Ovary (tissue), 9 donors: ENCODE results near the gene IL17B. TPM values are rescaled to one million over a fixed set of nuclear protein-coding genes. Genes with fewer than 3 reads are reported as not detected.

Source experiments
- DNase-seq, 5 donors: peaks; one replicate each; pipeline ENCODE4 v3.0.0-alpha.2; 2019 to 2020
- H3K27ac ChIP-seq, 2 donors: fragments of 200-600 bp; one replicate each; pipeline versions ENCODE4 v1.5.1 to v1.8.0; 2019 to 2022
- H3K27me3 ChIP-seq: fragments of 200-600 bp; one replicate; pipeline ENCODE4 v1.8.0; 2022
- H3K36me3 ChIP-seq: fragments of 200-600 bp; sonication (generic); one replicate; pipeline ENCODE4 v1.5.1; 2019
- H3K4me1 ChIP-seq: one replicate; pipeline ENCODE4 v1.8.1; 2013; ENCODE audit warnings: mild to moderate bottlenecking, moderate library complexity; ENCODE audit not compliant: insufficient read depth
- H3K4me3 ChIP-seq: fragments of 200-600 bp; sonication (generic); one replicate; pipeline ENCODE4 v1.5.1; 2017
- H3K9me3 ChIP-seq, 2 donors: fragments of 200-600 bp in 1 of 2; sonication (generic) in 1 of 2; one replicate each; pipeline versions ENCODE4 v1.5.1 to v1.8.1; 2013 to 2019; ENCODE audit warnings: mild to moderate bottlenecking in 1 of 2, moderate library complexity in 1 of 2
- CTCF ChIP-seq, 3 donors: fragments of 450-650 bp in 2 of 3; fragments of 200-600 bp in 1 of 3; IDR thresholded peaks; one replicate each; pipeline versions ENCODE4 v1.5.1 to v1.8.0; 2016 to 2022; ENCODE audit warnings: antibody characterized with exemption in 3 of 3, mild to moderate bottlenecking in 1 of 3
- EP300 ChIP-seq: sonication (generic); formaldehyde crosslinking; IDR thresholded peaks from one replicate; pipeline ENCODE4 v1.6.1; 2017; ENCODE audit warnings: antibody characterized with exemption
- POLR2A ChIP-seq: fragments of 450-650 bp; IDR thresholded peaks from one replicate; pipeline ENCODE4 v1.6.1; 2017; ENCODE audit warnings: antibody characterized with exemption, mild to moderate bottlenecking, moderate library complexity
- WGBS, 3 donors: extraction: QIAGEN DNeasy Blood & Tissue Kit in 1 of 3; methylation state at CpG; one replicate each; pipeline versions ENCODE4 v1.1.5 to v1.1.7; 2013 to 2017; 5-methylcytosine and 5-hydroxymethylcytosine counted together
- intact Hi-C, 4 donors: fragments of 100-400 bp; cut with DNase I; formaldehyde crosslinking; loops; one replicate each; pipeline versions ENCODE4 v1.11.0 to v1.15.1; 2022 to 2023
- polyA plus RNA-seq, 2 donors: library from polyadenylated mRNA; stranded (reverse); fragments of 200-250 nt in 1 of 2; fragments of 350-450 nt in 1 of 2; fragmentation: Illumina TruSeq in 1 of 2; extraction: RNeasy Lipid Tissue Mini Kit (QIAGEN cat#74804) in 1 of 2; gene quantifications; one replicate each; pipeline ENCODE4 v1.2.3, GENCODE V29; 2013 to 2014
- total RNA-seq, 7 donors: library from RNA; depleted of rRNA in 2 of 7; stranded (reverse); fragments of >200 nt in 2 of 7; fragmentation: NEBNext Ultra II Directional in 3 of 7; extraction: Animal tissue kit (Norgen Biotek cat#: 25700) in 3 of 7; gene quantifications; one replicate each; pipeline versions ENCODE4 v1.1.0 to v1.2.4, GENCODE V29; 2016 to 2023
- donor health status: DM: no; HTN: no; CAD: no; lungs with moderate emphysema.
- donor health status: DM: no; HTN: no; CAD: no.
- donor health status: Bipolar disorder and iron deficiency.
- donor health status: DM: yes; HTN: yes; CAD: no.
- donor health status: DM: no; HTN: no; CAD: no.
- donor health status: DM: yes; HTN: yes; CAD: no.

IL17B gene
- total and polyA plus RNA-seq, 9 donors = 0.47 to 1.7 (median 0.54) TPM; not detected in 6

GRCh38 chr5:149422366-149423048 is 43.4 kb upstream of the IL17B start:
- no peak overlapping the region for H3K4me3 ChIP-seq
- intact Hi-C loops = loop anchor here in 1 of 4 donors (5.0 kb wide), 1 partner anchor 40 kb away; no protein-coding TSS in a partner anchor
- H3K4me1 ChIP-seq = peaks cover 47% of the 10 kb centered on the region
- H3K36me3 ChIP-seq = no peaks in the 10 kb centered on the region
- no peaks in the 10 kb centered on the region for H3K9me3 ChIP-seq
- TF ChIP-seq EP300 (no peak), POLR2A (no peak), CTCF (IDR thresholded peaks at IDR 0.05) (no peak)
- peak; percentile 89 to 96 (median 90) for DNase-seq
- H3K27ac ChIP-seq = peak overlapping the region in 1 of 2 donors; percentile 79
- 1 to 2% (median 2%) methylated on average over 18 to 19 of the region's 19 CpGs for WGBS, 3 donors
- H3K27me3 ChIP-seq = no peaks in the 10 kb centered on the region

GRCh38 chr5:149421834-149422233 is 42.7 kb upstream of the IL17B start:
- Histone ChIP-seq H3K27ac (peak overlapping the region; percentile 37 to 79), H3K36me3 (no peaks in the 10 kb centered on the region), H3K4me1 (peaks cover 53% of the 10 kb centered on the region), H3K27me3 (no peaks in the 10 kb centered on the region), H3K9me3 (no peaks in the 10 kb centered on the region), H3K4me3 (no peak overlapping the region)
- no peak for DNase-seq
- 22 to 32% (median 26%) methylated on average over 5 of the region's 5 CpGs for WGBS, 3 donors
- intact Hi-C loops = loop anchor here in 1 of 4 donors (5.0 kb wide), 1 partner anchor 40 kb away; no protein-coding TSS in a partner anchor
- no peak for TF ChIP-seq POLR2A
- TF ChIP-seq CTCF (IDR thresholded peaks at IDR 0.05) = no peak
- TF ChIP-seq EP300 = no peak

GRCh38 chr5:149421372-149421685 is 42.2 kb upstream of the IL17B start:
- 47 to 60% (median 58%) methylated on average over 7 of the region's 7 CpGs for WGBS, 3 donors
- TF ChIP-seq POLR2A = no peak
- no peak for TF ChIP-seq CTCF (IDR thresholded peaks at IDR 0.05)
- TF ChIP-seq EP300 = no peak
- peak in 2 of 5 donors; percentile 46 to 49 for DNase-seq
- Histone ChIP-seq H3K4me3 (no peak overlapping the region), H3K9me3 (no peaks in the 10 kb centered on the region), H3K27me3 (no peaks in the 10 kb centered on the region), H3K4me1 (peaks cover 57% of the 10 kb centered on the region), H3K27ac (peak overlapping the region; percentile 37 to 79), H3K36me3 (no peaks in the 10 kb centered on the region)
- intact Hi-C loops = loop anchor here in 1 of 4 donors (5.0 kb wide), 1 partner anchor 39 kb away; no protein-coding TSS in a partner anchor

DNA sequence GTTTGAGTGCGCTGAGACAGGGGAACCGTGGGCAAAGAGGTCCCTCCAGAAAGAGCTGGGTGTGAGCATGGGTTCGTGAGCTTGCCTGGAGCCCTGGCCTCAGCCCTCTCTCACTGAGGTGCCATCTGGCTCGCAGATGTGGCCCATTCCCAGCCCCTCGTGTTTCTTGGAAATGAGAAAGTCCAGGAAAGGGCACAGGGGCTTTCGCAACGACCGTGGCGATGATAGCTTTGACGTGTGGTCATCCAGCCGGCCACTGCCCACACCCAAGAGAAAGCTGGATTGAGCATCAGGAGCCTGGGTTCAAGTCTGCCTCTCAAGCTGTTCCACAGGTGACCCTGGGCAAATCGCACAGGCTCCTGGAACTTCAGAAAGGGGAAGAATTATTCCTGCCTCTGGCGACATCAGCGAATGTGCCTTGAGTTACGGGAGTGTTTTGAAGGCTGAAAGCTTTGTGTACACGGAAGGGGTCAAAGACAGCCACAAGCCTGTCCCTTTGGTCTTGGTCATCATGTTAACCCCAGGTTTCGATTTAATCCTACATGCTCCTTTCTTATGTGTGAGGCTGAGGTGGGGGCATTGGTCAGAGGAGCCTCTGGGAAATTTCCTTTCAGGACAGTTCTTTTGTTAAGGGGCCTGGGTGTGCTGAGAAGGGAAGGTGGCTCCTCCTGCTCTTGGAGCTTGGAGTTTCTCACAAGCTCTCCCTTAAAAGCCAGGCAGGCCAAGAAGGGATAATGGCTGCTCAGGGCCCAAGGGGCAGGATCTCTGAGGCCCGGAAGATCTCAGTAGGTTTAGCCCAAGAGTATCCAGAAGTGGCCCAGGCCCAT is 41.7 kb upstream of the IL17B start:
- 18 to 27% (median 25%) methylated on average over 18 of the region's 18 CpGs for WGBS, 3 donors
- TF ChIP-seq EP300 (peak; percentile 85), POLR2A (no peak)
- peak in 4 of 5 donors; percentile 59 to 84 (median 66) for DNase-seq
- H3K27ac ChIP-seq = peak overlapping the region; percentile 37 to 79
- intact Hi-C loops = loop anchor here in 1 of 4 donors (5.0 kb wide), 1 partner anchor 38 kb away; no protein-coding TSS in a partner anchor
- no peaks in the 10 kb centered on the region for H3K27me3 ChIP-seq
- no peak overlapping the region for H3K4me3 ChIP-seq
- no peaks in the 10 kb centered on the region for H3K9me3 ChIP-seq
- H3K36me3 ChIP-seq = no peaks in the 10 kb centered on the region
- peaks cover 58% of the 10 kb centered on the region for H3K4me1 ChIP-seq
